Hepatic stellate cell (primary cell): ENCODE measurements around the gene ERO1A.

Experiments
- DNase-seq: peaks from one replicate; pipeline ENCODE4 v3.0.0; 2011; ENCODE audit warnings: low spot score

The ERO1A gene

DNA sequence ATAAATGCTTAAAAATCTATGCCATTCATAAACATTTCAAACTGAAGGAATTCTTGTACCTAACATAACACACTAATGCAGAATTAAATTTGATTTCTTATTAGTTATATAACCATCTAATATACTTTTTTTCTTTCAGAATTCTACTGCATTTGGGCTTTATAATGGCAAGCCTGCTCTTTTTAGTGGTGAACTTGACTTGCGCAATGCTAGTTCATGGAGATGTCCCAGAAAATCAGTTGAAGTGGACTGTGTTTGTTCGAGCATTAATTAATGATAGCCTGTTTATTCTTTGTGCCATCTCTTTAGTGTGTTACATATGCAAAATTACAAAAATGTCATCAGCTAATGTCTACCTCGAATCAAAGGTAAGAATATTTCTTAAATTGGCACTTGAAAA, 95.4 kb downstream of the ERO1A start:
- no peak for DNase-seq

DNA sequence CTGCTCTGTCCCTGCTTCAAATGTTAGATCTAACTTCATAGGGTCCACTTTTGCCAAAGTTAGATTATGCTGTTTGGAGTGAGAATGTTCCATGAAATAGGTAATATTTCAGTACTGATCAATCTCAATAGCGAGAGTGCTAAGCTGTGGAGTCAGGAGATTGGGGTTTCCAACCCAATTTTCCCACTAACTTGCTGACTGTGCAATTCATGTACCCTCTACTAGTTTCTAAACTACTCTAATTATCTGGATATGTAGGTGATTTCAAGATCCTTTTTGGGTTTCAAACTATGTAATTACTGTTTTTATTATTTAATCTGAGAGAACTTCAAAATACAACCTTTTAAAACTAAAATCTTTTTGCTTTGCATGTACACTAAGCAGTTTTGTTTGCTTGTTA, 96.8 kb downstream of the ERO1A start:
- no peak for DNase-seq

DNA sequence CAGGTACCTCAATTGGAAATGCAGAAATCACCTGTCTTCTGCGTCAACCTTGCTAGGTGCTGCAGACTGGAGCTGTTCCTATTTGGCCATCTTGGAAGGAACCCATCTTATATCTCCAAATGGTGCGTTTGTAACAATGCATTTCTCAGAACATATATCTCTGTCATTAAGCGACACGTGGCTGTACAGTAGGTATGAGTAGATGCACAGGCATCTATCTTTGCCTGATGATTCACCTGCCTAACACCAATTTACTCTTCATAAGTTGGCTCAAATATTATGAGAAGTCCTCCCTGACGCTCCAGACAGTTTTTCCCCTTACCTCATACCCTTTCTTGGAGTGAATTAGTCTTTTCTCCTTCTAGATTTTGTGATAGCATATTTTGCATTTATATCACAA, 98.5 kb downstream of the ERO1A start:
- no peak for DNase-seq

DNA sequence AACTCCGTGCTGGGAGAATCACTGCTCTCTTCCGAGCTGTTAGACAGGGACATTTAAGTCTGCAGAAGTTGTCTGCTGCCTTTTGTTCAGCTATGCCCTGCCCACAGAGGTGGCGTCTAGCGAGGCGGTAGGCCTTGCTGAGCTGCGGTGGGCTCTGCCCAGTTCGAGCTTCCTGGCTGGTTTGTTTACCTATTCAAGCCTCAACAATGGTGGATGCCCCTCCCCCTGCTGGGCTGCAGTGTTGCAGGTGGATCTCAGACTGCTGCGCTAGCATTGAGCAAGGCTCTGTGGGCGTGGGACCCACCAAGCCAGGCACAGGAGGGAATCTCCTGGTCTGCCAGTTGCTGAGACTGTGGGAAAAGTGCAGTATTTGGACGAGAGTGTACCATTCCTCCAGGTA, 99.0 kb downstream of the ERO1A start:
- no peak for DNase-seq

DNA sequence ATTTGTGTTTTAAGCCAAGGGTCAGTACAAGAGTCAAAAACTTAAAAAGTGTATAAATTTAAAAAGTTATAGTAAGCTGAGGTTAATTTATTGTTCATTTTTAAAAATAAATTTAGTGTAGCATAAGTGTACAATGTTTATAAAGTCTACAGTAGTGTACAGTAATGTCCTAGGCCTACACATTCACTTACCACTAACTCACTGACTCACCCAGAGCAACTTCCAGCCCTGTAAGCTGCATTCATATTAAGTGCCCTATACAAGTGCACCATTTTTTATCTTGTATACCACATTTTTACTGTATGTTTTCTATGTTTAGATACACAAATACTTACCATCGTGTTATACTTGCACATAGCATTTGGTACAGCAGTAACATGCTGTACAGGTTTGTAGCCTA, 105.0 kb downstream of the ERO1A start:
- no peak for DNase-seq
